ENCODE data around the gene TGFB2.

Gene TGFB2

DNA sequence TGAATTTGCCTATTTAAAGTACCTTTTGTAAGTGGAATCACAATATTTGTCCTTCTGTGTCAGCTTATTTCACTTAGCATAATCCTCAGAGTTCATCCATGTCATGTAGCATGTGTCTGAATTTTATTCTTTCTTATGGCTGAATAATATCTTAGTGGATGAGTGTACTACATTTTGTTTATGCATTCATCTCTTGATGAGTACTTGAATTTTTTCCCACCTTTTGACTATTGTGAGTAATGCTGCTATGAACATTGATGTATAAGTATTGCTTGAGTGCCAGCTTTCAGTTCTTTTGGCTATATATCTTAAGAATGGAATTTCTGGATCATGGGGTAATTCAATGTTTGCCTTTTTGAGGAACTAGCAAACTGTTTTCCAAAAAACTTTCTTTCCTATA is 84.2 kb downstream of the TGFB2 start:
- Histone ChIP-seq H3K36me3 (ENCODE audit: insufficient read depth, low read length) (no peaks in the 10 kb centered on the region), H3K27me3 (ENCODE audit: insufficient read depth, low read length, poor library complexity) (no peaks in the 10 kb centered on the region), H3K4me2 (ENCODE audit: insufficient read depth, low read length) (no peak overlapping the region), H3K4me1 (ENCODE audit: insufficient read depth, low read length) (no peaks in the 10 kb centered on the region), H3K9me3 (ENCODE audit: insufficient read depth, low read length, severe bottlenecking) (peaks cover 3% of the 10 kb centered on the region), H3K9ac (ENCODE audit: low read depth, low read length) (no peak overlapping the region), H3K79me2 (ENCODE audit: insufficient read depth, low read length) (no peaks in the 10 kb centered on the region), H2AFZ (ENCODE audit: low read depth, low read length) (no peak overlapping the region), H4K20me1 (ENCODE audit: insufficient read depth, low read length) (no peaks in the 10 kb centered on the region), H3K4me3 (ENCODE audit: low read depth in 1 of 2, low read length in 2 of 2) (no peak overlapping the region), H3K27ac (ENCODE audit: low read length) (no peak overlapping the region)
- ATAC-seq (ENCODE audit: insufficient read depth, low read depth) (no peak), DNase-seq (no peak)
- no peak for TF ChIP-seq CTCF (IDR thresholded peaks at IDR 0.05; ENCODE audit: borderline replicate concordance, extremely low read depth, low read length, poor library complexity, severe bottlenecking)
- TF ChIP-seq EZH2 (IDR thresholded peaks at IDR 0.05; ENCODE audit: borderline replicate concordance, low read depth, low read length, severe bottlenecking) = no peak

DNA sequence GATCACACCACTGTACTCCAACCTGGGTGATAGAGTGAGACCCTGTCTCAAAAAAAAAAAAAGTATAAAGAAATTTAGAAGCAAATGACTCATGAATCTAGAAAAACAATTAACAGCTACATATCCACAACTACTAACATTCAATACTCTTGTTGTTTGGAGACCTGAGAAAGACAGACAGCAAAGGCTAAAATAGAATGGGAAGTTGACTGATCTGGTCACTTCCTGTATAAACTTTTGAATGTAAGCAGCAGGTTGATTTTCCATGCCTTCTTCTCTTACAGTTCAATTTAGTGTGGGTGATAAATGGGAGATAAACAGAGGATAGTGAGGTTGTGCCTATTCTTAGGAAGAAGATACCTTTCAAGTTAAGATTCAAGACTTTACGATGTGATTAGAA is 85.2 kb downstream of the TGFB2 start:
- Histone ChIP-seq H3K36me3 (ENCODE audit: insufficient read depth, low read length) (no peaks in the 10 kb centered on the region), H3K4me3 (ENCODE audit: low read depth in 1 of 2, low read length in 2 of 2) (no peak overlapping the region), H3K79me2 (ENCODE audit: insufficient read depth, low read length) (no peaks in the 10 kb centered on the region), H3K9me3 (ENCODE audit: insufficient read depth, low read length, severe bottlenecking) (peaks cover 3% of the 10 kb centered on the region), H3K27me3 (ENCODE audit: insufficient read depth, low read length, poor library complexity) (no peaks in the 10 kb centered on the region), H3K27ac (ENCODE audit: low read length) (no peak overlapping the region), H3K4me1 (ENCODE audit: insufficient read depth, low read length) (no peaks in the 10 kb centered on the region), H3K4me2 (ENCODE audit: insufficient read depth, low read length) (no peak overlapping the region), H3K9ac (ENCODE audit: low read depth, low read length) (no peak overlapping the region), H2AFZ (ENCODE audit: low read depth, low read length) (no peak overlapping the region), H4K20me1 (ENCODE audit: insufficient read depth, low read length) (no peaks in the 10 kb centered on the region)
- TF ChIP-seq CTCF (IDR thresholded peaks at IDR 0.05; ENCODE audit: borderline replicate concordance, extremely low read depth, low read length, poor library complexity, severe bottlenecking) (no peak), EZH2 (IDR thresholded peaks at IDR 0.05; ENCODE audit: borderline replicate concordance, low read depth, low read length, severe bottlenecking) (no peak)
- no peak for DNase-seq
- ATAC-seq (ENCODE audit: insufficient read depth, low read depth) = no peak

- DNase-seq = no peak
- Histone ChIP-seq H3K79me2 (ENCODE audit: insufficient read depth, low read length) (no peaks in the 10 kb centered on the region), H3K27me3 (ENCODE audit: insufficient read depth, low read length, poor library complexity) (no peaks in the 10 kb centered on the region), H3K36me3 (ENCODE audit: insufficient read depth, low read length) (no peaks in the 10 kb centered on the region), H3K4me3 (ENCODE audit: low read depth in 1 of 2, low read length in 2 of 2) (no peak overlapping the region), H3K4me1 (ENCODE audit: insufficient read depth, low read length) (no peaks in the 10 kb centered on the region), H3K9ac (ENCODE audit: low read depth, low read length) (no peak overlapping the region), H4K20me1 (ENCODE audit: insufficient read depth, low read length) (no peaks in the 10 kb centered on the region), H3K9me3 (ENCODE audit: insufficient read depth, low read length, severe bottlenecking) (peaks cover 3% of the 10 kb centered on the region), H3K4me2 (ENCODE audit: insufficient read depth, low read length) (no peak overlapping the region), H2AFZ (ENCODE audit: low read depth, low read length) (no peak overlapping the region), H3K27ac (ENCODE audit: low read length) (no peak overlapping the region)
- TF ChIP-seq EZH2 (IDR thresholded peaks at IDR 0.05; ENCODE audit: borderline replicate concordance, low read depth, low read length, severe bottlenecking) = no peak
- no peak for TF ChIP-seq CTCF (IDR thresholded peaks at IDR 0.05; ENCODE audit: borderline replicate concordance, extremely low read depth, low read length, poor library complexity, severe bottlenecking)
- ATAC-seq (ENCODE audit: insufficient read depth, low read depth) = no peak
Observed at GRCh38 chr1:218430822-218431221, 85.7 kb downstream of the TGFB2 start.

- no peak overlapping the region for H2AFZ ChIP-seq (ENCODE audit: low read depth, low read length)
- DNase-seq = no peak
- H3K4me1 ChIP-seq (ENCODE audit: insufficient read depth, low read length) = no peaks in the 10 kb centered on the region
- no peaks in the 10 kb centered on the region for H3K36me3 ChIP-seq (ENCODE audit: insufficient read depth, low read length)
- H3K9me3 ChIP-seq (ENCODE audit: insufficient read depth, low read length, severe bottlenecking) = peaks cover 3% of the 10 kb centered on the region
- no peak overlapping the region for H3K27ac ChIP-seq (ENCODE audit: low read length)
- H3K4me2 ChIP-seq (ENCODE audit: insufficient read depth, low read length) = no peak overlapping the region
- no peak overlapping the region for H3K9ac ChIP-seq (ENCODE audit: low read depth, low read length)
- H4K20me1 ChIP-seq (ENCODE audit: insufficient read depth, low read length) = no peaks in the 10 kb centered on the region
- no peak overlapping the region for H3K4me3 ChIP-seq (ENCODE audit: low read depth in 1 of 2, low read length in 2 of 2)
- no peak for ATAC-seq (ENCODE audit: insufficient read depth, low read depth)
- H3K27me3 ChIP-seq (ENCODE audit: insufficient read depth, low read length, poor library complexity) = no peaks in the 10 kb centered on the region
- no peak for TF ChIP-seq EZH2 (IDR thresholded peaks at IDR 0.05; ENCODE audit: borderline replicate concordance, low read depth, low read length, severe bottlenecking)
- no peak for TF ChIP-seq CTCF (IDR thresholded peaks at IDR 0.05; ENCODE audit: borderline replicate concordance, extremely low read depth, low read length, poor library complexity, severe bottlenecking)
- no peaks in the 10 kb centered on the region for H3K79me2 ChIP-seq (ENCODE audit: insufficient read depth, low read length)
Observed at GRCh38 chr1:218431476-218431875, 86.3 kb downstream of the TGFB2 start.

Data from DND-41 (cell line).